GM12878 (cell line): ENCODE results near the gene EPB41L1. TPM values are rescaled to one million over a fixed set of nuclear protein-coding genes. Genes with fewer than 3 reads are reported as not detected.

ENCODE experiments used
- ATAC-seq: fragments of 200-7000 bp; cut with Tn5 transposase; 3 replicates; pipeline ENCODE4 v1.9.1; 2020; ENCODE audit warnings: mild to moderate bottlenecking, moderate library complexity
- BruUV-seq: library from RNA; stranded (reverse); fragments of 400-500 nt; replicated peaks from 2 replicates; lab custom pipeline; 2021; lab: Mats Ljungman, UMichigan
- CTCF ChIA-PET: fragments of 300-600 bp; sonication (Branson Sonifier 250); formaldehyde crosslinking; extraction: SDS; loops from one replicate; lab custom pipeline; 2021; ENCODE audit warnings: inconsistent platforms; lab: Yijun Ruan, JAX
- POLR2A ChIA-PET: fragments of 350-600 bp; formaldehyde crosslinking; extraction: SDS; loops from one replicate; lab custom pipeline; 2021; ENCODE audit warnings: inconsistent platforms; lab: Charles Lee
- RAD21 ChIA-PET: fragments of 300-600 bp; sonication (Branson Sonifier 250); formaldehyde crosslinking; loops from one replicate; lab custom pipeline; 2023; ENCODE audit warnings: antibody characterized with exemption; ENCODE audit not compliant: unreplicated experiment; lab: Charles Lee
- SMC1A ChIA-PET: fragments of 300-600 bp; sonication (Branson Sonifier 250); formaldehyde crosslinking; loops from one replicate; lab custom pipeline; 2023; ENCODE audit not compliant: unreplicated experiment, uncharacterized antibody; lab: Charles Lee
- DNase-seq: peaks from one replicate; pipeline ENCODE4 v3.0.0-alpha.2; 2011; ENCODE audit warnings: low read depth, low spot score
- FAIRE-seq: peaks from 3 replicates; lab custom pipeline; 2011; peaks lifted over from hg19 to GRCh38; lab: Jason Lieb, UNC
- H2AFZ ChIP-seq: 2 replicates; pipeline ENCODE4 v1.6.0; 2011; ENCODE audit warnings: low read depth, low read length, control low read depth; ENCODE audit not compliant: control insufficient read depth
- H3K27ac ChIP-seq: 2 replicates; pipeline ENCODE4 v1.5.1; 2011; ENCODE audit warnings: control low read depth; ENCODE audit not compliant: control insufficient read depth, insufficient read depth
- H3K27me3 ChIP-seq, 2 experiments: replicated peaks in 1 of 2; 2 replicates each; pipeline versions ENCODE4 v1.6.0 to v1.6.1; 2011; ENCODE audit warnings: low read length in 1 of 2; ENCODE audit not compliant: control insufficient read depth in 2 of 2, insufficient read depth in 2 of 2
- H3K36me3 ChIP-seq, 2 experiments: 2 replicates each; pipeline ENCODE4 v1.5.1; 2011; ENCODE audit warnings: low read length in 1 of 2; ENCODE audit not compliant: control insufficient read depth in 2 of 2, insufficient read depth in 2 of 2
- H3K4me1 ChIP-seq: 2 replicates; pipeline ENCODE4 v1.6.1; 2011; ENCODE audit warnings: mild to moderate bottlenecking, low read length, moderate library complexity, mixed read lengths; ENCODE audit not compliant: control insufficient read depth, insufficient read depth
- H3K4me2 ChIP-seq: 2 replicates; pipeline ENCODE4 v1.6.0; 2011; ENCODE audit warnings: control low read depth; ENCODE audit not compliant: control insufficient read depth, insufficient read depth
- H3K4me3 ChIP-seq: fragments of 200-600 bp; sonication (generic); 2 replicates; pipeline ENCODE4 v1.5.1; 2016
- H3K79me2 ChIP-seq: 2 replicates; pipeline ENCODE4 v1.6.0; 2011; ENCODE audit warnings: low read length; ENCODE audit not compliant: control insufficient read depth, insufficient read depth
- H3K9ac ChIP-seq: 2 replicates; pipeline ENCODE4 v1.8.0; 2011; ENCODE audit warnings: low read length, control low read depth, mixed read lengths; ENCODE audit not compliant: control insufficient read depth, insufficient read depth
- H3K9me3 ChIP-seq: replicated peaks from 3 replicates; pipeline ENCODE4 v1.5.1; 2011; ENCODE audit warnings: mild to moderate bottlenecking, low read length; ENCODE audit not compliant: control insufficient read depth, insufficient read depth
- H4K20me1 ChIP-seq: 2 replicates; pipeline ENCODE4 v1.6.0; 2011; ENCODE audit not compliant: control insufficient read depth, insufficient read depth
- EP300 ChIP-seq, 2 experiments: fragments of 150-350 bp in 1 of 2; IDR thresholded peaks; 2 replicates each; pipeline ENCODE4 v1.6.1; 2011 to 2012; ENCODE audit warnings: low read depth in 2 of 2, low read length in 2 of 2, borderline replicate concordance in 1 of 2, improper control_type of control experiment in 1 of 2, inconsistent platforms in 1 of 2; ENCODE audit not compliant: control insufficient read depth in 1 of 2
- EZH2 ChIP-seq: IDR thresholded peaks from 2 replicates; pipeline ENCODE4 v1.6.1; 2012; ENCODE audit warnings: low read depth, mild to moderate bottlenecking, control low read depth, inconsistent platforms, low read length, borderline replicate concordance; ENCODE audit not compliant: control insufficient read depth
- HDAC2 ChIP-seq: fragments of 200-600 bp; sonication (generic); IDR thresholded peaks from 2 replicates; pipeline ENCODE4 v1.6.1; 2017
- MEF2A ChIP-seq: IDR thresholded peaks from 2 replicates; pipeline ENCODE4 v1.6.1; 2011; ENCODE audit warnings: low read depth, mild to moderate bottlenecking, low read length, moderate library complexity; ENCODE audit not compliant: insufficient read depth
- RELA ChIP-seq: fragments of 450-650 bp; IDR thresholded peaks from 2 replicates; pipeline ENCODE4 v1.8.0; 2014; ENCODE audit warnings: borderline replicate concordance; ENCODE audit not compliant: partially characterized antibody
- SMAD1 ChIP-seq: fragments of 450-650 bp; IDR thresholded peaks from 2 replicates; pipeline ENCODE4 v1.6.1; 2018; ENCODE audit warnings: mild to moderate bottlenecking, low read depth; ENCODE audit not compliant: partially characterized antibody
- SMAD5 ChIP-seq: IDR thresholded peaks from 2 replicates; pipeline ENCODE4 v1.6.1; 2016; ENCODE audit warnings: antibody characterized with exemption, low read depth
- SPI1 ChIP-seq: IDR thresholded peaks from 2 replicates; pipeline ENCODE4 v1.6.1; 2011; ENCODE audit warnings: low read depth, mild to moderate bottlenecking, low read length, moderate library complexity, borderline replicate concordance; ENCODE audit not compliant: insufficient read depth
- TAF1 ChIP-seq: IDR thresholded peaks from 2 replicates; pipeline ENCODE4 v1.6.1; 2011; ENCODE audit warnings: mild to moderate bottlenecking, low read depth, low read length, borderline replicate concordance
- ZNF274 ChIP-seq: IDR thresholded peaks from one replicate; pipeline ENCODE4 v1.8.0; 2011; ENCODE audit not compliant: insufficient read length, insufficient read depth
- ZNF592 ChIP-seq: fragments of 450-650 bp; IDR thresholded peaks from 2 replicates; pipeline ENCODE4 v1.6.1; 2017; ENCODE audit warnings: mild to moderate bottlenecking, moderate library complexity
- WGBS: methylation state at CpG from one replicate; pipeline ENCODE4 v1.1.6; 2016; ENCODE audit warnings: low lambda C conversion rate; ENCODE audit not compliant: insufficient replicate concordance, insufficient coverage; ENCODE audit errors: missing lambda C conversion rate; 5-methylcytosine and 5-hydroxymethylcytosine counted together
- in situ Hi-C: fragments of 300-500 bp; cut with MboI; formaldehyde crosslinking; loops from 9 replicates; pipeline ENCODE4 v1.14.3; 2018; ENCODE audit warnings: mixed read lengths
- intact Hi-C: fragments of 100-400 bp; cut with micrococcal nuclease; formaldehyde crosslinking; loops from one replicate; pipeline ENCODE4 v1.14.2; 2022; ENCODE audit not compliant: unreplicated experiment
- polyA plus RNA-seq, 11 experiments: library from polyadenylated mRNA; depleted of rRNA in 4 of 11; unstranded in 6 of 11; stranded (reverse) in 5 of 11; fragments of >200 nt; fragmentation: Nextera tagmentation in 4 of 11; fragmentation: Illumina TruSeq in 1 of 11; extraction: Ambion mirVana in 4 of 11; extraction: Trizol in 1 of 11; gene quantifications; 1 replicate in 1 of 11; 2 replicates in 10 of 11; pipeline versions ENCODE4 v1.2.1 to v1.2.3, GENCODE V29; 2011 to 2016; ENCODE audit warnings: inconsistent platforms in 2 of 11, missing spikeins in 2 of 11, low read depth in 1 of 11
- total RNA-seq, 4 experiments: library from RNA; depleted of rRNA in 3 of 4; stranded (reverse); fragments of >200 nt in 3 of 4; fragmentation: Illumina TruSeq in 1 of 4; extraction: Trizol in 1 of 4; gene quantifications; 2 replicates each; pipeline versions ENCODE4 v1.2.1 to v1.2.3, GENCODE V29; 2013 to 2021

EPB41L1 gene
- total and polyA plus RNA-seq, 10 of the 15 experiments (the other 5 are each of a cell fraction or from before 2014, with no cell fraction given): 0.08 to 3.2 (median 0.31) TPM

GRCh38 chr20:36215778-36216177, 61.2 kb downstream of the EPB41L1 start:
- no peaks in the 10 kb centered on the region for H3K36me3 ChIP-seq
- no peak overlapping the region for H3K4me3 ChIP-seq
- ChIA-PET POLR2A (interaction anchor here (0.6 kb wide), 1 partner anchor 218 kb away, joined by 7 read pairs; no protein-coding TSS in a partner anchor), RAD21 (interaction anchor here (1.5 kb wide), 1 partner anchor 224 kb away, joined by 6 read pairs; no protein-coding TSS in a partner anchor), CTCF (interaction anchor here (0.7 to 3.5 kb wide), 8 partner anchors 16 to 529 kb away, joined by 3 to 17 read pairs (median 4); no protein-coding TSS in a partner anchor), SMC1A (interaction anchor here (1.2 kb wide), 1 partner anchor 212 kb away, joined by 4 read pairs; no protein-coding TSS in a partner anchor)
- BruUV-seq: no TSS peak
- intact Hi-C loops: no loop called here
- no peaks in the 10 kb centered on the region for H3K79me2 ChIP-seq
- no peak overlapping the region for H3K4me2 ChIP-seq
- H3K27ac ChIP-seq: no peak overlapping the region
- FAIRE-seq: no peak
- H3K4me1 ChIP-seq: no peaks in the 10 kb centered on the region; the same call in 1 of the 2 replicates
- H4K20me1 ChIP-seq: no peaks in the 10 kb centered on the region
- no peak for DNase-seq
- ATAC-seq: peak; percentile 47
- no peak overlapping the region for H2AFZ ChIP-seq
- H3K27me3 ChIP-seq: no peaks in the 10 kb centered on the region; a peak in 2 of 4 replicates
- in situ Hi-C loops: no loop called here
- peak; percentile 8; the same call in 1 of the 2 replicates for TF ChIP-seq SPI1
- TF ChIP-seq HDAC2: no peak
- H3K9me3 ChIP-seq: no peaks in the 10 kb centered on the region
- WGBS: 4% methylated on average over 4 of the region's 4 CpGs
- H3K9ac ChIP-seq: no peak overlapping the region

GRCh38 chr20:36216314-36217025, 61.9 kb downstream of the EPB41L1 start:
- WGBS: 29% methylated on average over 7 of the region's 7 CpGs
- no TSS peak for BruUV-seq
- no peak overlapping the region for H3K4me2 ChIP-seq
- no peaks in the 10 kb centered on the region for H3K36me3 ChIP-seq
- no peak overlapping the region for H3K27ac ChIP-seq
- ChIA-PET RAD21 (interaction anchor here (1.5 kb wide), 1 partner anchor 223 kb away, joined by 6 read pairs; no protein-coding TSS in a partner anchor), POLR2A (interaction anchor here (0.6 kb wide), 1 partner anchor 223 kb away, joined by 7 read pairs; no protein-coding TSS in a partner anchor), SMC1A (interaction anchor here (1.2 kb wide), 1 partner anchor 211 kb away, joined by 4 read pairs; no protein-coding TSS in a partner anchor), CTCF (interaction anchor here (0.8 to 3.5 kb wide), 7 partner anchors 14 to 529 kb away, joined by 4 to 17 read pairs (median 6); no protein-coding TSS in a partner anchor)
- intact Hi-C loops: no loop called here
- no peak for ATAC-seq
- no peaks in the 10 kb centered on the region for H3K9me3 ChIP-seq
- H3K27me3 ChIP-seq: no peaks in the 10 kb centered on the region; a peak in 2 of 4 replicates
- no peak overlapping the region for H3K9ac ChIP-seq
- DNase-seq: no peak
- H2AFZ ChIP-seq: no peak overlapping the region
- no peaks in the 10 kb centered on the region for H4K20me1 ChIP-seq
- FAIRE-seq: no peak
- no peaks in the 10 kb centered on the region; the same call in 1 of the 2 replicates for H3K4me1 ChIP-seq
- H3K4me3 ChIP-seq: no peak overlapping the region
- in situ Hi-C loops: no loop called here
- H3K79me2 ChIP-seq: no peaks in the 10 kb centered on the region
- TF ChIP-seq EP300 (IDR thresholded peaks at IDR 0.05; ENCODE audit: borderline replicate concordance in 1 of 2, control insufficient read depth in 1 of 2, low read depth in 2 of 2, low read length in 2 of 2) (no peak), ZNF592 (no peak), SMAD1 (no peak), TAF1 (no peak), RELA (no peak), SMAD5 (no peak), ZNF274 (no peak), MEF2A (no peak), EZH2 (no peak)
